NCI-H187 treated with DMSO at 0.1 percent for 48 hours (cell line): ENCODE measurements around the gene ABCC1.
"Not testable (repeated sequence)": the region's sequence is repeated elsewhere in the genome, so short reads cannot be mapped to it uniquely, and the experiment has no call there.

Source experiments
- DNase-seq: peaks from one replicate; lab custom pipeline; 2025; lab: John Stamatoyannopoulos, UW

The ABCC1 gene

GRCh38 chr16:15967655-15968315 lies 18.4 kb downstream of the ABCC1 start:
- no peak for DNase-seq

DNA sequence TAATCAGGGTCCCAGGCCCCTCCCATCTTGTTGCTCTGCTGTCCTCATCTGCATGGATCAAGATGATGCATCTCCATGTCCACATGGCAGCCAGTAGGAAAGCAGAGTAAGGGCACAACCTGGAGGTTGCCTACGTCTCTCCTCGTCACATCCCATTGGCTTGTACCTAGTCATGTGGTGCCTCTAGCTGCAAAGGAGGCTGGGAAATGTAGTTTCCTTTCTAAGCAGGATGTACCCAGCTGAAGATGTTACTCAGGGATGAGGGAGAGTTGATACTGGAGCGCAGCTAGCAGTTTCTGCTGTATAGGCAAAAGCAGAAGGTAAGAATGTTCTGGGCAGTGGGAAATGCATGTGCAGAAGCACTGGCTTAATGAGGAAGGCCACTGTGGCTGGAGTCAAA lies 20.8 kb downstream of the ABCC1 start:
- no peak for DNase-seq

DNA sequence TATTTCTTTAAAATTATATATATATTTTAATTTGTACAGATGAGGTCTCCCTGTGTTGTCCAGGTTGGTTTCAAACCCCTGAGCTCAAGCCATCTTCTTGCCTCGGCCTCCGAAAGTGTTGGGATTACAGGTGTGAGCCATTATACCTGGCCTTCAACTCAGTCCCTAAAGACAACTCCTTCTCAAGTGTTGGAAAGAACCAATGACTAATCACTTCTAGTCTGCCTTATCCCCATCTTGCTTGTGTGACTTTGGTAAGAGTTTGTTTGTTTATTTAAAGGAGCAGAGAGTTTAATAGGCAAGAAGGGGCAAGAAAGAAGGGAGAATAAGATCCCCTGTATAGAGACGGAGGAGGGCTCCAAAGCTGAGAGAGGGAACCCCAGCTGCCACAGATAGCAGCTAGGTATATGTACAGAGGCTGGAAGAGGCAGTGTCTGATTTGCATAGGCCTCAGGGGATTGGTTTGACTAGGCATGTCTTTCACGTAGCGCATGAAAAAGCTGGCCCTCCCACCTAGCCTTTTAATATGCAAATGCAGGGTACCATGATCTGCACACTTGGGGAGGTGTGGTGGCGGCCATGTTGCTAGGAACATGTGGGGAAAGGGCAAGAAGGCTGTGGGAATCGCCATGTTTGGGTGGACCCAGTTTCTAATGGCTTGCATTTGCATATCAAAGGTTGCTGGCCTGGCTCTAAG lies 21.5 kb downstream of the ABCC1 start:
- no peak for DNase-seq

DNA sequence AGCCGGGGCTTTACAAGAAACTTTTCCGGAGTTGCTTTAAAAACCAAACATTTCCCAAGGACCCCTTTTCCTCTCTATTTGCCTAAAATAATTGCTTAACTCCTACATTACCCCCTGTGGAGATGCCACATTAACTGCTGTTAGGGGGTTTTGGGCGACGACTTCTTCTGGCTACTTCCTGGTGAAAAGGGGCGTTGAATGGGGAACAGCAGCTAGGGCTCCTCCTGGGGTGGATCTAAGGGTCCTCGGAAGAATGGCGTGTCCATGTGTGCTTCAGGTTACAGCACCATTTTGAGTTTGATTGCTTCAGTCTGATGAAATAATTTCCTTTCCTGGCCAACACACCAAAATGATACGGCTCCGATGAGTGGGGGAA lies 22.0 kb downstream of the ABCC1 start:
- no peak for DNase-seq

DNA sequence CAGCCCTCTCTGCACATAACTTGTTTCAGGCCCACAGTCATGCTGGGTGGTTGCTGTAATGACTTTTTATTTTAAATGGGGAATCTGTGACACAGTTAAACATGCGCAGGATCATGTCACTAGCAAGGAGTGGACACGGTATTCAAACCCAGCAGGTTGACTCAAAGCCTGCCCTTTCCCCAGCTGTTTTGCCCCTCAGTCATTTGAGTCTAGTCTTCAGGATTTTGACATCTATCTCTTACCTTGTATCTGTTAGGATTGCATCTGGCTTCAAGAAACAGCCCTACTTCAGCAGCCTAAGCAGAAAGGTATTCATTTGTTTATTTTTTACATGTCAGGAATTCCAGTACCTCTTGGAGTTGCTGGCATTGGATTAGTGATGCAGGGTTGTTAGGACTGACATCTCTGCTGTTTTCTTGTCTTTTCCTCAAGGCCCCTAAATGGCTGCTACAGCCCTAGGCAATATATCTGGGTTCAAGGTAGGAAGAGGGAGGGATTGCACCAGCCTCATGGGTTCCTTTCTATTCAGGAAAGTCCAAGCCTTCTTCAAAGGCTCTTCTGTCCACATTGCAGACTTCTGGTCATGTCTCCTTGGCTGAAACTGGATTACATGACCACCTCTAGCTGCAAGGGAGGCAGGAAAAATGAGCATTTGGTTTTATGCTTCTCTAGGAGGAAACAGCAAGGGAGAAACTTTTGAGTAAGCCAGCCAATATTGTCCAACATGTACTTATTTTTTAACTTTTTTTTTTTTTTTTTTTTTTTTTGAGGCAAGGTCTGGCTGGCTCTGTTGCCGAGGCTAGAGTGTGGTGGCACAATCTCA lies 22.8 kb downstream of the ABCC1 start:
- no peak for DNase-seq

GRCh38 chr16:15973421-15973820 lies 24.0 kb downstream of the ABCC1 start:
- no peak for DNase-seq

- DNase-seq = no peak
Measured at GRCh38 chr16:15974057-15974456, 24.6 kb downstream of the ABCC1 start.

GRCh38 chr16:15975172-15975571 lies 25.8 kb downstream of the ABCC1 start:
- DNase-seq = no peak

GRCh38 chr16:15976225-15976812 lies 26.9 kb downstream of the ABCC1 start:
- no peak for DNase-seq

DNA sequence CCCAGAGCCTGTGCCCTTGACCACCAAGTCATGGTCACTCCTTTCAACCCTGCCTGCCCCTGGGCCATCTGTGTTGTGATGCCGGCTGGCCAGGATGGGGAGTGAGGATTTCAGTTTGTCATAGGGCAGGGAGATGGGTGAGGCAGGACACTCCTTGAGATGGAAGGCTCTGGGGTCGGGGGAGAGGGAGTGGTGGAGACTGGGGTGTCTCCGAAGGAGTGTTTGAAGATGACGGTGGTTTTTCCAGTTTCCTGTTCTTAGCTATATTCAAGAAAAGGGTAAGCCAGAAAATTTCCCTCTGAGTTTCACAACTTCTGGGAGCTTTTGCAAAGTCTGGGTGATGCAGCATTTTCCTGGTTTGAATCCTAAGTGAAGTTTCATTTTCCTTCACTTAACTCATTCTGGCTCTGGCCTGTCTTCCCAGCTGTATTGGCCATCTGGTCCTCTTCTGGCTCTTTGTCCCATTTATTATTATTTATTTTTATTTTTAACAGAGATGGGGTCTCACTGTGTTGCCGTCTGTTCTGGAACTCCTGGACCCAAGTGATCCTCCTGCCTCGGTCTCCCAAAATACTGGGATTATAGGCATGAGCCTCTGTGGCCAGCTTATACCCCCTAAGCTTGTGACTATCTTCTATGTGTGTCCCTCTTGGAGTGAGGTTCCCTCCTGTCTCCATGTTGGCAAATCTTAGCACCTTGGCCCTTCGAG lies 27.7 kb downstream of the ABCC1 start:
- DNase-seq = no peak

GRCh38 chr16:15979801-15980200 lies 30.4 kb downstream of the ABCC1 start:
- DNase-seq = no peak

- DNase-seq = no peak
Measured at GRCh38 chr16:15980329-15980728, 30.9 kb downstream of the ABCC1 start.

DNA sequence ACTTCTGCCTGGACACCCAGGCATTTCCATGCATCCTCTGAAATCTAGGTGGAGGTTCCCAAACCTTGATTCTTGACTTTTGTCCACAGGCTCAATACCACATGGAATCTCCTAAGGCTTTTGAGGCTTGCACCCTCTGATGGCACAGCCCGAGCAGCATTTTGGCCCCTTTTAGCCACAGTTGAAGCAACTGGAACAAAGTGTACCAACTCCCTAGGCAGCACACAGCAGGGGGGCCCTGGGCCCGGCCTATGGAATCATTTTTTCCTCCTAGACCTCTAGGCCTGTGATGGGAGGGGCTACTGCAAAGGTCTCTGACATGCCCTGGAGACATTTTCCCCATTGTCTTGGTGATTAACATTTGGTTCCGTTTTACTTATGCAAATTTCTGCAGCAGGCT lies 32.0 kb downstream of the ABCC1 start:
- DNase-seq = no peak

DNA sequence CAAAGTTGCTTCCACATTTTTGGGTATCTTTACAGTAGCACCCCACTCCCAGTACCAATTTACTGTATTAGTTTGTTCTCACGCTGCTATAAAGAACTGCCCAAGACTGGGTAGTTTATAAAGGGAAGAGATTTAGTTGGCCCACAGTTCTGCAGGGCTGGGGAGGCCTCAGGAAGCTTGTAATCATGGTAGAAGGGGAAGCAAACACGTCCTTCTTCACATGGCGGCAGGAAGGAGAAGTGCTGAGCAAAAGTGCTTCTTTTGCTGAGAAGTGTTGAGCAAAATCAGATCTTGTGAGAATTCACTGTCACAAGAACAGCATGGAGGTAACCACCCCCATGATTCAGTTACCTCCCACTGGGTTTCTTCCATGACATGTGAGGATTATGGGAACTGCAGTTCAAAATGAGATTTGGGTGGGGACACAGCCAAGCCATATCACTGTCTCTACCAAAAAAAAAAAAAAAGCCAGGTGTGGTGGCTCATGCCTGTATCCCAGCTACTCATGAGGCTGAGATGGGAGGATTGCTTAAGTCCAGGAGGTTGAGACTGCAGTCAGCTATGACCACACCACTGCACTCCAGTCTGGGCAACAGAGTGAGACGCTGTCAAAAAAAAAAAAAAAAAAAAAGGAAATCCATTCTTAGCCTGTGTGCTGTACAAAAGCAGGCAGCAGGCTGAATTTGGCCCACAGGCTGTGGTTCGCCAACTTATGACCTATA lies 32.9 kb downstream of the ABCC1 start:
- DNase-seq = not testable (repeated sequence)

DNA sequence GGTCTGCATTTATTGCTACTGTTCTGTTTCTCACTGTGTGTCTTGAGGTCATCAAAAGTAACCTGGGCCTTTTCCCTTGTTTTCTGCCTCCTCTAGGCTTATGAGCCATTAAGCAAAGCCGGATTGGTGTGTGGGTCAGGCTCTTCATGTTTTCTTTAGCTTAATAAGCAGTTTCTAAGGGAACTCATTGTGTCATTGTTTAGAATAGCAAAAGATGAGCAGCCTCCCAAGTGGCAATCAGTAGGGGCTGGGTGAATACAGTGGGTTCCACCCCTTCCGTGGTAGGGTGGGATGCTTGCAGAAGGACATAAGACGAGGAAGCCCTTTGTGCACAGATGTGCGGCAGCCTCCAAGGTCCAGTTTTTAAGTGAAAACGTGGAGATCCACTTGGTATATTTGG lies 34.5 kb downstream of the ABCC1 start:
- no peak for DNase-seq

- no peak for DNase-seq
Measured at GRCh38 chr16:15985144-15985543, 35.7 kb downstream of the ABCC1 start.

DNA sequence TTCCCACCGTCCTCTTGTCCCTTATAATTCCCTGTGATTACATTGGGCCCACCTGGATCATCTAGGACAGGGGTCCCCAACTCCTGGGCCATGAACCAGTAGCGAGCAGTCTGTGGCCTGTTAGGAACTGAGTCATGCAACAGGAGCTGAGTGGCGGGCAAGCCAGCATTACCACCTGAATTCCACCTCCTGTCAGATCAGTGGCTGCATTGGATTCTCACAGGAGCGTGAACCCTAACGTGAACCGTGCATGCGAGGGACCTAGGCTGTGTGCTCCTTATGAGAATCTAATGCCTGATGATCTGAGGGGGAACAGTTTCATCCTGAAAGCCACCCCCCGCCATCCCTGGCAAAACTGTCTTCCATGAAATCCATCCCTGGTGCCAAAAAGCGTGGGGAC lies 36.8 kb downstream of the ABCC1 start:
- no peak for DNase-seq

- no peak for DNase-seq
Measured at GRCh38 chr16:15988268-15989013, 39.0 kb downstream of the ABCC1 start.

DNA sequence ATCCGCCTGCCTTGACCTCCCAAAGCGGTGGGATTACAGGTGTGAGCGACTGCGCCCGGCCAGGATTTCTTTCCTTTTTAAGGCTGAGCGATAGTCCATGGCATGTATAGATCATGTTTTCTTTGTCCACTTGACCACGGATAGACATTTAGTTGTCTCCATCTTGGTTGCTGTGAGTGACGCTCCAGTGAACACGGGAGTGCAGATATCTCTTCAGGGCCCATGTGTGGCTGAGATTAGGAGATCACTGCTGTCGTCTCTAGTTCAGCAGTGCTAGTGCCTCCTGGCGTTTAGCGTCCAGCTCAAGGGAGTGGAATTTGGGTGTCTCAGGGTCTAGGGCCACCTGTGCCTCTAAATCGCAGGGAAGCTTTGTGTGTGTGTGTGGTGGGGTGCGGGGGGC lies 41.5 kb downstream of the ABCC1 start:
- DNase-seq = no peak

DNA sequence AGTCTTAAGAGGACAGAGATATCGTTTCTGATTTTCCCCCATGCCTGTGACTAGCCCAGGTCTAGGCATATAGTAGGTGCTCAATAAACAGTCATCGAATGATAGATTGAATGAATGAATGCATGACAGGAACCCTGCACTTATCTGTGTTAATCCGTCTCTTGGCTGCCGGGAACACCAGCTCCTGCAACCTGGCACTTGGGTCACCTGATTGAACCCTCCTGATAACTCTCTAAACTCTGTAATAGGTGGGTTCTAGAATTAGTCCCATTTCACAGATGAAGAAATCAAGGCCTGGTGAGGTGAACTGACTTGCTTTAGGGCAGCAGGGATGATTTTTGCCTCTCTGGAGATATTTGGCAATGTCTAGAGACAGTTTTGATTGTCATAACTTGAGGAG lies 43.7 kb downstream of the ABCC1 start:
- DNase-seq = no peak

DNA sequence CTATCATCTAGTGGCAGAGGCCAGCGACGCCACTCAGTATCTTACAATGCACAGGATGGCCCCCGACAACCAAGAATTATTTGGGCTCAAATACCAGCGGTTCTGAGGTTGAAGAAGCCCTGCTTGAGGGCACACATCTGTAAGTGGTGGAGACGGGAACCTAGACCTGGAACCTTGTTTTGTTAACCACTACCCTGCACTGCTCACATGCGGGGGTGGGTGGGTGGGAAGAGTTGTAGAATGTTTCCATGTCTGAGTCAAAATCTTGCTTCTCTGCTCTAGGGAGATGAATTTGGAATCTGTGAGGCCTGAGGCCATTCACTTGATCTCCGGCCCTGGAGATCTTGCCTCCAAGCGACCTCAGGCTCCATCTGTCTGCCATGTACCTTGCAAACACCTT lies 44.1 kb downstream of the ABCC1 start:
- no peak for DNase-seq
